ENCODE measurements around the gene CRB3. TPM values are rescaled to one million over a fixed set of nuclear protein-coding genes. Genes with fewer than 3 reads are reported as not detected.

CRB3 gene
- total and polyA plus RNA-seq, 2 of the 4 experiments (the other 2 are of a cell fraction), result not detected

DNA sequence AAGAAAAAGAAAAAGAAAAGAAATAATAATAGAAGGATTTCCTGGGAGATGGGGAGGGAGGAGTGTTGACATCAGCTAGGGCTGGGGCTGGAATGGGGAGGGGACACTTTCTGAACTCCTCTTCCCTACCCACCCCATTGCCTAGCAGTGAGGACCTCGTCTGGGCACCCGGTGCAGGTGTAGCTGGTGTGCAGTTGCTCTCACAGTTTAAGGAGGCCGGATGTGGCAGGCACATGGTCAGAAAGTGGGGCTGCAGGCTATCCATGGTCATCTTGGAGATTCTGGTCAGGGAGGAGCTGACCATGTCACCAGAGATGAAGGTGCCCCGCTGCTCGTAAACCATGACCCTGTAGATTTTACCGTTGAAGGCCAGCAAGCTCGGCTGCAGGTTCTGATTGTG is 46.5 kb downstream of the CRB3 start:
- Histone ChIP-seq H3K36me3 (ENCODE audit: control insufficient read depth, insufficient read depth, low read length) (no peaks in the 10 kb centered on the region), H3K56ac (ENCODE audit: extremely low read depth, insufficient read depth, low read length) (no peak overlapping the region), H3K4me3 (ENCODE audit: insufficient read depth, low read depth, low read length) (no peak overlapping the region), H4K5ac (ENCODE audit: low read depth, low read length) (no peak overlapping the region), H2AK5ac (ENCODE audit: low read depth, low read length) (no peak overlapping the region), H3K9me1 (ENCODE audit: insufficient read depth, low read length) (no peaks in the 10 kb centered on the region), H2AK9ac (replicated peaks; ENCODE audit: low read depth, low read length, poor library complexity) (no peak overlapping the region), H3K23ac (ENCODE audit: low read depth, low read length) (no peak overlapping the region), H3K18ac (ENCODE audit: low read depth, low read length) (no peak overlapping the region), H3K14ac (replicated peaks; ENCODE audit: low read depth, low read length) (no peak overlapping the region), H3K27ac (ENCODE audit: insufficient read depth, low read length) (no peak overlapping the region), H3K79me1 (ENCODE audit: low read depth in 1 of 2, low read length in 2 of 2) (no peaks in the 10 kb centered on the region), H3K4ac (ENCODE audit: low read depth, low read length) (no peak overlapping the region), H3K9me3 (ENCODE audit: control insufficient read depth, insufficient read depth, low read length) (no peaks in the 10 kb centered on the region), H2BK5ac (ENCODE audit: low read depth, low read length, poor library complexity, severe bottlenecking) (no peak overlapping the region), H4K20me1 (ENCODE audit: insufficient read depth, low read length) (no peaks in the 10 kb centered on the region), H4K8ac (ENCODE audit: low read depth in 2 of 2, low read length in 2 of 2) (no peak overlapping the region), H2BK20ac (ENCODE audit: low read depth, low read length) (no peak overlapping the region), H3K4me1 (ENCODE audit: control insufficient read depth, insufficient read depth, low read length) (no peaks in the 10 kb centered on the region), H2BK120ac (ENCODE audit: low read depth, low read length) (no peak overlapping the region), H3K27me3 (ENCODE audit: control insufficient read depth, insufficient read depth, low read length) (no peaks in the 10 kb centered on the region), H4K91ac (ENCODE audit: insufficient read depth, low read depth, low read length) (no peak overlapping the region), H3K4me2 (ENCODE audit: low read depth, low read length) (no peak overlapping the region), H3K9ac (ENCODE audit: low read depth, low read length) (no peak overlapping the region), H2BK15ac (ENCODE audit: low read depth, low read length) (no peak overlapping the region), H2AFZ (replicated peaks; ENCODE audit: low read length, poor library complexity) (no peak overlapping the region)
- TF ChIP-seq CHD1 (IDR thresholded peaks at IDR 0.05; ENCODE audit: low read depth, low read length) (no peak), MAZ (IDR thresholded peaks at IDR 0.05; ENCODE audit: borderline replicate concordance, low read depth, low read length) (no peak), RCOR1 (IDR thresholded peaks at IDR 0.05; ENCODE audit: insufficient replicate concordance, low read length) (no peak), RAD21 (IDR thresholded peaks at IDR 0.05; ENCODE audit: low read length) (no peak), BHLHE40 (IDR thresholded peaks at IDR 0.05; ENCODE audit: low read depth, low read length) (no peak), MAFK (IDR thresholded peaks at IDR 0.05; ENCODE audit: low read depth, low read length) (no peak), RFX5 (IDR thresholded peaks at IDR 0.05; ENCODE audit: low read depth, low read length) (no peak), MXI1 (IDR thresholded peaks at IDR 0.05; ENCODE audit: borderline replicate concordance, low read depth, low read length) (no peak), FOS (IDR thresholded peaks at IDR 0.05; ENCODE audit: low read depth, low read length) (no peak), CEBPB (IDR thresholded peaks at IDR 0.05; ENCODE audit: low read depth, low read length) (no peak)
- TF ChIP-seq, protein P1, sequence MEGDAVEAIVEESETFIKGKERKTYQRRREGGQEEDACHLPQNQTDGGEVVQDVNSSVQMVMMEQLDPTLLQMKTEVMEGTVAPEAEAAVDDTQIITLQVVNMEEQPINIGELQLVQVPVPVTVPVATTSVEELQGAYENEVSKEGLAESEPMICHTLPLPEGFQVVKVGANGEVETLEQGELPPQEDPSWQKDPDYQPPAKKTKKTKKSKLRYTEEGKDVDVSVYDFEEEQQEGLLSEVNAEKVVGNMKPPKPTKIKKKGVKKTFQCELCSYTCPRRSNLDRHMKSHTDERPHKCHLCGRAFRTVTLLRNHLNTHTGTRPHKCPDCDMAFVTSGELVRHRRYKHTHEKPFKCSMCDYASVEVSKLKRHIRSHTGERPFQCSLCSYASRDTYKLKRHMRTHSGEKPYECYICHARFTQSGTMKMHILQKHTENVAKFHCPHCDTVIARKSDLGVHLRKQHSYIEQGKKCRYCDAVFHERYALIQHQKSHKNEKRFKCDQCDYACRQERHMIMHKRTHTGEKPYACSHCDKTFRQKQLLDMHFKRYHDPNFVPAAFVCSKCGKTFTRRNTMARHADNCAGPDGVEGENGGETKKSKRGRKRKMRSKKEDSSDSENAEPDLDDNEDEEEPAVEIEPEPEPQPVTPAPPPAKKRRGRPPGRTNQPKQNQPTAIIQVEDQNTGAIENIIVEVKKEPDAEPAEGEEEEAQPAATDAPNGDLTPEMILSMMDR (conservative IDR thresholded peaks at IDR 0.05; ENCODE audit: low read depth, low read length), result no peak
- TF ChIP-seq, protein P2, sequence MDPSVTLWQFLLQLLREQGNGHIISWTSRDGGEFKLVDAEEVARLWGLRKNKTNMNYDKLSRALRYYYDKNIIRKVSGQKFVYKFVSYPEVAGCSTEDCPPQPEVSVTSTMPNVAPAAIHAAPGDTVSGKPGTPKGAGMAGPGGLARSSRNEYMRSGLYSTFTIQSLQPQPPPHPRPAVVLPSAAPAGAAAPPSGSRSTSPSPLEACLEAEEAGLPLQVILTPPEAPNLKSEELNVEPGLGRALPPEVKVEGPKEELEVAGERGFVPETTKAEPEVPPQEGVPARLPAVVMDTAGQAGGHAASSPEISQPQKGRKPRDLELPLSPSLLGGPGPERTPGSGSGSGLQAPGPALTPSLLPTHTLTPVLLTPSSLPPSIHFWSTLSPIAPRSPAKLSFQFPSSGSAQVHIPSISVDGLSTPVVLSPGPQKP (IDR thresholded peaks at IDR 0.05; ENCODE audit: borderline replicate concordance, low read depth, low read length), result no peak
- TF ChIP-seq, protein P3, sequence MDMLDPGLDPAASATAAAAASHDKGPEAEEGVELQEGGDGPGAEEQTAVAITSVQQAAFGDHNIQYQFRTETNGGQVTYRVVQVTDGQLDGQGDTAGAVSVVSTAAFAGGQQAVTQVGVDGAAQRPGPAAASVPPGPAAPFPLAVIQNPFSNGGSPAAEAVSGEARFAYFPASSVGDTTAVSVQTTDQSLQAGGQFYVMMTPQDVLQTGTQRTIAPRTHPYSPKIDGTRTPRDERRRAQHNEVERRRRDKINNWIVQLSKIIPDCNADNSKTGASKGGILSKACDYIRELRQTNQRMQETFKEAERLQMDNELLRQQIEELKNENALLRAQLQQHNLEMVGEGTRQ (IDR thresholded peaks at IDR 0.05; ENCODE audit: low read depth, low read length), result no peak
- intact Hi-C loops (cut with micrococcal nuclease), result no loop called here
- WGBS, 2 experiments (ENCODE audit: extremely low coverage in 2 of 2, insufficient read length in 1 of 2), result 80% methylated on average over 1 of the region's 7 CpGs; no CpG with 5 or more reads in 1 of the 2 experiments
- in situ Hi-C loops (cut with MboI; ENCODE audit: low sequenced_read_pairs), result loop anchor here (10.0 kb wide), 1 partner anchor 224 kb away; the partner anchor contains the start of genes GPR108 and TRIP10
- DNase-seq, result no peak
- ATAC-seq (ENCODE audit: low read depth), result no peak
- ChIA-PET POLR2A (ENCODE audit: unreplicated experiment) (no interaction called here), CTCF (no interaction called here)
- dilution Hi-C loops (cut with HindIII; ENCODE audit: low sequenced_read_pairs, unreplicated experiment), result no loop called here
- no TSS peak for BruUV-seq (replicated peaks)
